ENCODE data around the gene RPS19BP1.

The RPS19BP1 gene

GRCh38 chr22:39491696-39492095, 40.9 kb downstream of the RPS19BP1 start:
- DNase-seq (ENCODE audit: extremely low read depth, low read depth), result no peak
- H3K4me3 ChIP-seq (replicated peaks; ENCODE audit: low read depth, low read length), result no peak overlapping the region
- TF ChIP-seq, protein P1, sequence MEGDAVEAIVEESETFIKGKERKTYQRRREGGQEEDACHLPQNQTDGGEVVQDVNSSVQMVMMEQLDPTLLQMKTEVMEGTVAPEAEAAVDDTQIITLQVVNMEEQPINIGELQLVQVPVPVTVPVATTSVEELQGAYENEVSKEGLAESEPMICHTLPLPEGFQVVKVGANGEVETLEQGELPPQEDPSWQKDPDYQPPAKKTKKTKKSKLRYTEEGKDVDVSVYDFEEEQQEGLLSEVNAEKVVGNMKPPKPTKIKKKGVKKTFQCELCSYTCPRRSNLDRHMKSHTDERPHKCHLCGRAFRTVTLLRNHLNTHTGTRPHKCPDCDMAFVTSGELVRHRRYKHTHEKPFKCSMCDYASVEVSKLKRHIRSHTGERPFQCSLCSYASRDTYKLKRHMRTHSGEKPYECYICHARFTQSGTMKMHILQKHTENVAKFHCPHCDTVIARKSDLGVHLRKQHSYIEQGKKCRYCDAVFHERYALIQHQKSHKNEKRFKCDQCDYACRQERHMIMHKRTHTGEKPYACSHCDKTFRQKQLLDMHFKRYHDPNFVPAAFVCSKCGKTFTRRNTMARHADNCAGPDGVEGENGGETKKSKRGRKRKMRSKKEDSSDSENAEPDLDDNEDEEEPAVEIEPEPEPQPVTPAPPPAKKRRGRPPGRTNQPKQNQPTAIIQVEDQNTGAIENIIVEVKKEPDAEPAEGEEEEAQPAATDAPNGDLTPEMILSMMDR (IDR thresholded peaks at IDR 0.05; ENCODE audit: low read depth, low read length, missing control alignments), result no peak

- no peak for DNase-seq (ENCODE audit: extremely low read depth, low read depth)
- H3K4me3 ChIP-seq (replicated peaks; ENCODE audit: low read depth, low read length), result no peak overlapping the region
- TF ChIP-seq, protein P1 (IDR thresholded peaks at IDR 0.05; ENCODE audit: low read depth, low read length, missing control alignments), result no peak
Observed at GRCh38 chr22:39490966-39491680, 41.4 kb downstream of the RPS19BP1 start.

GRCh38 chr22:39490135-39490798, 42.3 kb downstream of the RPS19BP1 start:
- no peak for DNase-seq (ENCODE audit: extremely low read depth, low read depth)
- H3K4me3 ChIP-seq (replicated peaks; ENCODE audit: low read depth, low read length), result no peak overlapping the region

GRCh38 chr22:39489094-39490068, 43.2 kb downstream of the RPS19BP1 start:
- TF ChIP-seq, protein P1 (IDR thresholded peaks at IDR 0.05; ENCODE audit: low read depth, low read length, missing control alignments), result no peak
- H3K4me3 ChIP-seq (replicated peaks; ENCODE audit: low read depth, low read length), result no peak overlapping the region
- no peak for DNase-seq (ENCODE audit: extremely low read depth, low read depth)

More at GRCh38 chr22:39490135-39490798, 42.3 kb downstream of the RPS19BP1 start:
- TF ChIP-seq, protein P1 (IDR thresholded peaks at IDR 0.05; ENCODE audit: low read depth, low read length, missing control alignments), result no peak

DNA sequence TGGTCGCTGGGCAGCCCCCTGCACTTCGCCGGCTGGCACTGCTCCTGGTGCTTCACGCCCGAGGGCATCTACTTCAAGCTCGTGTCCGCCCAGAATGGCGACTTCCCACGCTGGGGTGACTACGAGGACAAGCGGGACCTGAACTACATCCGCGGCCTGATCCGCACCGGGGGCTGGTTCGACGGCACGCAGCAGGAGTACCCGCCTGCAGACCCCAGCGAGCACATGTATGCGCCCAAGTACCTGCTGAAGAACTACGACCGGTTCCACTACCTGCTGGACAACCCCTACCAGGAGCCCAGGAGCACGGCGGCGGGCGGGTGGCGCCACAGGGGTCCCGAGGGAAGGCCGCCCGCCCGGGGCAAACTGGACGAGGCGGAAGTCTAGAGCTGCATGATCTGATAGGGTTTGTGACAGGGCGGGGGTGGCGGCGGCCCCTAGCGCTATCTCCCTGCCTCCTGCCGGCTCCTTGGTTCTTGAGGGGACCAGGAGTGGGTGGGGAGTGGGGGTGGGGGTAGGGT, 43.9 kb downstream of the RPS19BP1 start:
- TF ChIP-seq, protein P1 (IDR thresholded peaks at IDR 0.05; ENCODE audit: low read depth, low read length, missing control alignments), result no peak
- H3K4me3 ChIP-seq (replicated peaks; ENCODE audit: low read depth, low read length), result no peak overlapping the region
- no peak for DNase-seq (ENCODE audit: extremely low read depth, low read depth)

GRCh38 chr22:39487826-39488520, 44.6 kb downstream of the RPS19BP1 start:
- no peak overlapping the region for H3K4me3 ChIP-seq (replicated peaks; ENCODE audit: low read depth, low read length)
- TF ChIP-seq, protein P1 (IDR thresholded peaks at IDR 0.05; ENCODE audit: low read depth, low read length, missing control alignments), result no peak
- DNase-seq (ENCODE audit: extremely low read depth, low read depth), result no peak

All from HFF-Myc (cell line).